RWPE1 (cell line): ENCODE data around the gene NOS1AP.
A peak's percentile ranks its signal among the peaks of the same experiment; 100 is the strongest.

Experiments used
- CTCF ChIA-PET: fragments of 350-600 bp; sonication (Branson Sonifier 250); formaldehyde crosslinking; extraction: SDS; loops from one replicate; lab custom pipeline; 2021; lab: Yijun Ruan, JAX
- POLR2A ChIA-PET: fragments of 400-600 bp; formaldehyde crosslinking; extraction: SDS; loops from one replicate; lab custom pipeline; 2020; ENCODE audit warnings: antibody characterized with exemption; ENCODE audit not compliant: low non-redundant PET; lab: Yijun Ruan, JAX
- DNase-seq: peaks from one replicate; pipeline ENCODE4 v3.0.0; 2012; ENCODE audit warnings: low spot score
- H3K27ac ChIP-seq: fragments of 450-650 bp; 2 replicates; pipeline ENCODE4 v1.5.1; 2017
- TF ChIP-seq, protein P1 (sequence below): fragments of 450-650 bp; conservative IDR thresholded peaks from 2 replicates; pipeline ENCODE4 v1.5.1; 2017; ENCODE audit warnings: low read depth, mild to moderate bottlenecking

Gene NOS1AP

DNA sequence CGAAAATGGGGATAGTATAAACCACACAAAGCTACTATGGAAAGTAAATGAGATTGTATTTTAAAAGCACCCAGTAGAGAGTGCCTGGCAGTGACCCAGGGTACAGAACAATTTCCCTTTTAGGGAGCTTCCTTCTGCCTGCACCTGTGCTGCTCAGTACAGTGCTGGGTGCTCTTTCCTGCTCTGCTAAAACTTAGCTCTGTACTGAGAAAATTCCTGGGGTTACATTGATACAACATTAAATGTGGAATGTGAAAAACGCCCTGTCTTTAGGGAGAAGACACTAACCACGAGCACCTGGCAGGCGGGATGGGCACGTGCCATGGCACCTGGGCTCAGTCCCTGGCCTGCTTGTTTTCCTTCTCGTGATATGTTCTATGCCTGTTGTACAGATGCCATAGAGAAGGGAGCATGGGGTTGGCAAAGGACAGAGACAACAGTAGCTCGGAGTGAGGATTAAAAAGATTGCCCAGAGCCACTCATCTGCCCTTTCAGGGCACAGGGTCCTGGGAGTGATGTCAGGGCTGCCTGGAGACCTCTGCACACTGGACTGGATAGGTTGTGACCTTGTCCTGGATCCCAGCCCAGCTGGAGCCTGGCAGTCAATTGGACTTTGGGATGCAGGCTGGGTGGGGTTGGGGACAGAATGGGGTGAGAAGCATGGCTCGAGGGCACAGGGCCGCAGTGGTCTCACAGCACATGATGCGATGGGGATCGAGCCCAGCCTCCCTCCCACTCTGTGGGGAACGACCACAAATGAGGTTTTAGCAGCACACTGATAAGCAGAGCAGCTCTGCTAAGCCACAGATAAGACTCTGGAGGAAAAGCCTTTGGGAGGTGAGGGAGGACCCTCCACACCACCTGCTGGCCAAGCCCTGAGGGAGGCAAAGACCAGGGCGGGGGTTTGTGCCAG, 302.9 kb downstream of the NOS1AP start:
- TF ChIP-seq, protein P1, sequence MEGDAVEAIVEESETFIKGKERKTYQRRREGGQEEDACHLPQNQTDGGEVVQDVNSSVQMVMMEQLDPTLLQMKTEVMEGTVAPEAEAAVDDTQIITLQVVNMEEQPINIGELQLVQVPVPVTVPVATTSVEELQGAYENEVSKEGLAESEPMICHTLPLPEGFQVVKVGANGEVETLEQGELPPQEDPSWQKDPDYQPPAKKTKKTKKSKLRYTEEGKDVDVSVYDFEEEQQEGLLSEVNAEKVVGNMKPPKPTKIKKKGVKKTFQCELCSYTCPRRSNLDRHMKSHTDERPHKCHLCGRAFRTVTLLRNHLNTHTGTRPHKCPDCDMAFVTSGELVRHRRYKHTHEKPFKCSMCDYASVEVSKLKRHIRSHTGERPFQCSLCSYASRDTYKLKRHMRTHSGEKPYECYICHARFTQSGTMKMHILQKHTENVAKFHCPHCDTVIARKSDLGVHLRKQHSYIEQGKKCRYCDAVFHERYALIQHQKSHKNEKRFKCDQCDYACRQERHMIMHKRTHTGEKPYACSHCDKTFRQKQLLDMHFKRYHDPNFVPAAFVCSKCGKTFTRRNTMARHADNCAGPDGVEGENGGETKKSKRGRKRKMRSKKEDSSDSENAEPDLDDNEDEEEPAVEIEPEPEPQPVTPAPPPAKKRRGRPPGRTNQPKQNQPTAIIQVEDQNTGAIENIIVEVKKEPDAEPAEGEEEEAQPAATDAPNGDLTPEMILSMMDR, result no peak
- H3K27ac ChIP-seq, result peak overlapping the region; percentile 75
- ChIA-PET CTCF (interaction anchor here (1.0 kb wide), 1 partner anchor 9 kb away, joined by 3 read pairs; the partner anchor contains the start of gene C1orf226), POLR2A (no interaction called here)
- DNase-seq, result no peak

DNA sequence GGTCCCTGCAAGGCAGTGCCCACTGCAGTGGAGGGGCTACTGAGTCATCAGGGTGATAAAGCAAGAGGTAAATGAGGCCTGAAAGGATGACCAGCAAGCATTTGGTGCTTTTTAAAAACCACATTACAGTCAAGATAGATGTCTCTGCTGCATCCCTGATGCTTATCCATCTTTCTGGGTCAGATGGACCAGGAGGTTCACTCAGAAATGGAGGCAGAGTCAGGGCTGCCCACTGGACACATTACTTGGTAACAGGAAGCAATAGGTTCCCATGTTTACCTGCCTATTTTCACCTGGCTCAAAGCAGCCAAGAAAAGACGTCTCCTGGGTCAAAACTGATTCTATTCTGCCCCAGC, 303.6 kb downstream of the NOS1AP start:
- TF ChIP-seq, protein P1, result no peak
- no peak for DNase-seq
- H3K27ac ChIP-seq, result peak overlapping the region; percentile 75
- ChIA-PET POLR2A (no interaction called here), CTCF (no interaction called here)

DNA sequence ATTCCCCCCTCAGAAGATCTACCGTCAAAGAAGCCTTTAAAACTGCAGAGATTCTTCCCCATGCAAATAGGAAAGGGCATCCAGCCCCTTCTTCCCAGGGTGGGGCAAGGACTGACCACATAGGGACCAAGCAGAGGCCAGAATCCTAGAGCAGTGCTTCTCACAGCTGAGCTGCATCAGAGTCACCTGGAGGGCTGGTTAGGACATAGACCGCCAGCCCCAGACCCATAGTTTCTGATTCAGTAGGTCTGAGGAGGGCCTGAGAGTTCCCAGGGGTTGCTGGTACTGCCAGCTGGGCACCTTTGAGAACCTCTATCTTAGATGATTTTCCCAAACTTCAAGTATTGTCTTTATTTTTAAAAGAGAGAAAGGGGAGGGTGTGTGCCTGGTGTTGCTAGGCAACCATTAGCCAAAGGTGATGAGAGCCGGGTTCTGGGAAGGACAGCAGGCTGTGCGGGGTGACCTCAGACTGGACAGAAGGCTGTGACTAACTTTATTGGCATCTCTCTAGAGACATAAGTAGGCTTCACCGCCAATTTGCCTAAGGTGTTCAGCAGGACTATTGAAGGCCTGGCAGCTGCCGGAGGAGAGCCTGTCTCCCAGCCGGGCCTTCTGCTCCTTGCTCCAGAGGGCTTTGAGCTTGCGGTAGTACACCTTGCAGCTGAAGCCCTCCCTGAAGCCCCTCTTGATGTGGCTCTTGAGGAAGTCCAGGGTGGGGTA, 304.2 kb downstream of the NOS1AP start:
- POLR2A ChIA-PET, result no interaction called here
- CTCF ChIA-PET, result no interaction called here
- H3K27ac ChIP-seq, result peak overlapping the region; percentile 75
- TF ChIP-seq, protein P1, result no peak
- DNase-seq, result peak; percentile 55

DNA sequence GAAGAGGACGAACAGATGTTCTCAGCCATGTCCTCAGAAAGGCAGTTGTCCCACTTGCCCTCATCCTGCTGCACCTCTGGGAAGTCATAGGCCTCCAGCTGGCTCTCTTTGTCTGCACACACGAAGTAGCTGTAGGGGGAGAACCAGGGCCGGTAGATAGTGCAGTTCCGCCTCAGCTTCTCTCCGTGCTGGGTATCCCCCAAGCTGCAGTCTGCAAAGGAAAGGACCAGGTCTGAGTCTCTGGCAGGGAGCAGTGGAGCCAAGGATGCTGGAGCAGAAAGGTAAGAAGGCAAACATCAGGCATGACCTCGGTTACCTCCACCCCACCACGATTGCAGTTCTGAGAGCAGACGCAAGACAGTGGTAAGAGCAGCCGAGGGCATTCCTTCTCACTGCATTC, 304.9 kb downstream of the NOS1AP start:
- ChIA-PET CTCF (no interaction called here), POLR2A (no interaction called here)
- TF ChIP-seq, protein P1, result no peak
- peak overlapping the region; percentile 75 for H3K27ac ChIP-seq
- DNase-seq, result no peak

DNA sequence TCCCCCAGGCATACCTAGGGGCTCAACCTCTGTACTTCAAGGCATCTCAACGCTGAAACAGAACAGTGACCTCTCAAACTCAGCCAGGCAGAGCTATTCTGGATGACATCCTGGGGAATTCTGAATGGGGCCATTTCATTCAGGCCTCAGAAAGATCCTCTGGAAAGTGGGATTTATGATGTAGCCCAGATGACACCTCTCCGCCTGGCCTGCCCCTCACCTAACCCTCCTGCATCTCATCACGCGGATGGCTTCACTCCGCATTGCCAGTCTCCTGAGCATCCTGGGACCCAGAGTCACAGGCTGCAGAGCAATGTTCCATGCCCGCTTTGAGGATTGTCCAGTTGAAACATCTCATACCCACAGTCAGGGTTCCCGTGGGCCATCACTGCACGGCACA, 306.0 kb downstream of the NOS1AP start:
- no peak overlapping the region for H3K27ac ChIP-seq
- no peak for DNase-seq
- TF ChIP-seq, protein P1, result no peak
- ChIA-PET POLR2A (no interaction called here), CTCF (no interaction called here)

DNA sequence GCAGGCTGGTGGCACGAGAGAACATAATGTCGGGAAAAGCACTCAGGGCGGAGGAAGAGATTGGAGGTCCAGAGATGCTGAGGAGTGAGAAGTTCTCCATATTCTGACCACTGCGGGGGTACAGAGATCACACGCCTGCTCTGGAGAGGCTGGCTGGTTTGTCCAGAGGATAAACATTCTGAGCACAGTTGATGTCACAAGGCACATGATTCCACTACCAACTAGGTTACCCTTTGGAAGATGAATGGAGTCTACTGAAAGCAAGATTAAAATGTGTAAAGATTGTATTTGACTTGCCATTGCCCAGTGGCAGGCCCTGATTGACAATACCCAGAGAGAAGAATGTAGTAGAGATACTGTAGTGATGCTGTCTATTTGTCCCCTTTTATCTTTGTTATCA, 307.2 kb downstream of the NOS1AP start, which contains the start of gene SPATA46:
SPATA46 (minus strand) TSS at position 164 of the 400 bp plus-strand sequence; CDS start at position 100, 64 bp downstream.
- TF ChIP-seq, protein P1, result no peak
- H3K27ac ChIP-seq, result no peak within 1 kb of the TSS
- DNase-seq, result no peak
- POLR2A ChIA-PET, result no interaction called here
- CTCF ChIA-PET, result interaction anchor here (0.7 kb wide), 1 partner anchor 121 kb away, joined by 3 read pairs; no protein-coding TSS in a partner anchor
